DOHH2 (cell line): Measurements from ENCODE around the gene C5.

Experiments
- H3F3A ChIP-seq: fragments of 200-600 bp; sonication (generic), shearing (Covaris generic); 2 replicates; pipeline ENCODE4 v1.6.0; 2016; ENCODE audit warnings: antibody characterized with exemption, mild to moderate bottlenecking; ENCODE audit not compliant: control insufficient read depth, insufficient read depth
- H3K27ac ChIP-seq: fragments of 200-600 bp; sonication (generic); 2 replicates; pipeline ENCODE4 v1.5.1; 2014; ENCODE audit warnings: low read depth, mild to moderate bottlenecking, low read length, moderate library complexity
- H3K27me3 ChIP-seq: fragments of 200-600 bp; sonication (generic); 2 replicates; pipeline ENCODE4 v1.6.1; 2014; ENCODE audit warnings: mild to moderate bottlenecking, low read length, mixed read lengths; ENCODE audit not compliant: control insufficient read depth
- H3K36me3 ChIP-seq: fragments of 200-600 bp; sonication (generic); 2 replicates; pipeline ENCODE4 v1.6.1; 2014; ENCODE audit warnings: mild to moderate bottlenecking, low read length, moderate library complexity, mixed read lengths; ENCODE audit not compliant: control insufficient read depth
- H3K4me1 ChIP-seq: fragments of 200-600 bp; sonication (generic); 2 replicates; pipeline ENCODE4 v1.6.1; 2014; ENCODE audit warnings: mild to moderate bottlenecking, low read length, mixed read lengths; ENCODE audit not compliant: control insufficient read depth
- H3K4me2 ChIP-seq: fragments of 200-600 bp; sonication (generic); 2 replicates; pipeline ENCODE4 v1.6.0; 2014; ENCODE audit warnings: mild to moderate bottlenecking, low read length, moderate library complexity
- H3K4me3 ChIP-seq: fragments of 200-600 bp; sonication (generic); 2 replicates; pipeline ENCODE4 v1.5.1; 2014; ENCODE audit warnings: mild to moderate bottlenecking, low read length, mixed read lengths
- H3K79me2 ChIP-seq: fragments of 200-600 bp; sonication (generic); 2 replicates; pipeline ENCODE4 v1.6.1; 2014; ENCODE audit warnings: mild to moderate bottlenecking, low read length, mixed read lengths; ENCODE audit not compliant: control insufficient read depth
- H3K9me2 ChIP-seq: fragments of 200-600 bp; sonication (generic); replicated peaks from 2 replicates; pipeline ENCODE4 v1.6.1; 2014; ENCODE audit warnings: mild to moderate bottlenecking, low read length, mixed read lengths; ENCODE audit not compliant: control insufficient read depth
- H3K9me3 ChIP-seq: fragments of 200-600 bp; sonication (generic); 2 replicates; pipeline ENCODE4 v1.6.1; 2014; ENCODE audit warnings: antibody characterized with exemption, low read length, mixed read lengths; ENCODE audit not compliant: control insufficient read depth, insufficient read depth
- H4K20me1 ChIP-seq: fragments of 200-600 bp; sonication (generic); 2 replicates; pipeline ENCODE4 v1.6.0; 2014; ENCODE audit warnings: low read depth, mild to moderate bottlenecking, antibody characterized with exemption, low read length, moderate library complexity; ENCODE audit not compliant: control insufficient read depth, insufficient read depth
- EZH2phosphoT487 ChIP-seq: fragments of 200-600 bp; sonication (generic); IDR thresholded peaks from 2 replicates; pipeline ENCODE4 v1.6.1; 2017; ENCODE audit warnings: borderline replicate concordance, mild to moderate bottlenecking, antibody characterized with exemption, low read length, moderate library complexity, mixed read lengths
- TF ChIP-seq, protein P1 (sequence below): fragments of 200-600 bp; sonication (generic); IDR thresholded peaks from one replicate; pipeline ENCODE4 v1.5.1; 2014; ENCODE audit warnings: antibody characterized with exemption, mild to moderate bottlenecking, low read depth, low read length; ENCODE audit not compliant: poor library complexity, severe bottlenecking

The C5 gene

GRCh38 chr9:120951960-120952618, 98.0 kb downstream of the C5 start:
- Histone ChIP-seq H4K20me1 (no peaks in the 10 kb centered on the region), H3F3A (0 out of 2 replicates have a peak, but pooled peaks cover 2% of the 10 kb centered on the region), H3K27ac (no peak overlapping the region), H3K27me3 (no peaks in the 10 kb centered on the region), H3K4me2 (no peak overlapping the region), H3K4me3 (no peak overlapping the region), H3K36me3 (no peaks in the 10 kb centered on the region), H3K79me2 (no peaks in the 10 kb centered on the region), H3K9me2 (no peaks in the 10 kb centered on the region), H3K9me3 (no peaks in the 10 kb centered on the region), H3K4me1 (no peaks in the 10 kb centered on the region)
- TF ChIP-seq, protein P1, sequence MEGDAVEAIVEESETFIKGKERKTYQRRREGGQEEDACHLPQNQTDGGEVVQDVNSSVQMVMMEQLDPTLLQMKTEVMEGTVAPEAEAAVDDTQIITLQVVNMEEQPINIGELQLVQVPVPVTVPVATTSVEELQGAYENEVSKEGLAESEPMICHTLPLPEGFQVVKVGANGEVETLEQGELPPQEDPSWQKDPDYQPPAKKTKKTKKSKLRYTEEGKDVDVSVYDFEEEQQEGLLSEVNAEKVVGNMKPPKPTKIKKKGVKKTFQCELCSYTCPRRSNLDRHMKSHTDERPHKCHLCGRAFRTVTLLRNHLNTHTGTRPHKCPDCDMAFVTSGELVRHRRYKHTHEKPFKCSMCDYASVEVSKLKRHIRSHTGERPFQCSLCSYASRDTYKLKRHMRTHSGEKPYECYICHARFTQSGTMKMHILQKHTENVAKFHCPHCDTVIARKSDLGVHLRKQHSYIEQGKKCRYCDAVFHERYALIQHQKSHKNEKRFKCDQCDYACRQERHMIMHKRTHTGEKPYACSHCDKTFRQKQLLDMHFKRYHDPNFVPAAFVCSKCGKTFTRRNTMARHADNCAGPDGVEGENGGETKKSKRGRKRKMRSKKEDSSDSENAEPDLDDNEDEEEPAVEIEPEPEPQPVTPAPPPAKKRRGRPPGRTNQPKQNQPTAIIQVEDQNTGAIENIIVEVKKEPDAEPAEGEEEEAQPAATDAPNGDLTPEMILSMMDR, result no peak
- no peak for TF ChIP-seq EZH2phosphoT487

DNA sequence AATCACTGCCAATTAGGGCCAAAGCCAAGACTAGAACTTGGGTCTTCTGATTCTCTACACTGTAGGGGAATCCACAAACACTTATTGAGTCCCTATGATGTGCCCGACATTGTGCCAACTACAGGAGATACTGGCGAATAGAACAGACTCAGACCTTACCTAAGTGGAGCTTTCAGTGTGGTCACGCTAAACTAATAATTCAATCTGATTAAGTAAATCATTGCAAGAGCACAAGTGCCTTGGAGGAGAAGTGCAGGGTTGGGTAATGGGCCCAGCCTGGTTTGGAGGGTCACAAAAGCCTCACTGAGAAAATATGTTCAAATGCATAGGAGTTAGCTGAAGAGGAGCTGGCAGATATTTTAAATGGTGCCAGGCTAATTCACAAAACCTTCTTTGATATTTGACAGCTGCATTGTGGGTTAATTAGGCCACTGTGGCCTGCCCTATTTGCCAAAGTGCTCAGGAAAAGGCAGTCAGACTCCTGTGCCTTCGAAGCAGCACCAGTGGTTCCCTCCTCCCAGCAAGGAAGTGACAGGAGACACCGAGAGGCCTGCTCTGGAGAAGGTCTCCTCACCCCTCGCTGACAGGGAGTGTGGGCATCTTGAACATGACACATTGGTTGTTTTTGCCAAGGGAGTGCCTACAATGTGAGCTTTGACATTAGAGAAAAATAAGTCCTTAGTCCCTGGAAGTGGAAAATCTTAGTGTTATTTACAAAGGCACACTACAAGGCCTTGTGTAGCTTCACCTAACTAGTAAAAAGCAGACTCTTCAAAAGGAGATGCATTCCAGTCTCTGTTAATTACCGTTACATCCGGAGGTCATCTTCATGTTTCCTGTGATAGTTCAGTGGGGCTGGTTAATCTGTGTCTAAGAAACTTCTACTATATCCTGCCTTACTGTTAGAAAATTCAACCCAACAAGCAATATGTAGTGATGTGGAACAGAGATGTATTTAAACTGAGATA, 99.4 kb downstream of the C5 start:
- Histone ChIP-seq H3K9me2 (no peaks in the 10 kb centered on the region), H3K4me2 (no peak overlapping the region), H4K20me1 (no peaks in the 10 kb centered on the region), H3K27me3 (no peaks in the 10 kb centered on the region), H3K36me3 (no peaks in the 10 kb centered on the region), H3K4me3 (no peak overlapping the region), H3K9me3 (no peaks in the 10 kb centered on the region), H3K4me1 (peaks cover under 1% of the 10 kb centered on the region; the same call in 1 of the 2 replicates), H3F3A (0 out of 2 replicates have a peak, but pooled peaks cover 2% of the 10 kb centered on the region), H3K79me2 (no peaks in the 10 kb centered on the region), H3K27ac (no peak overlapping the region)
- no peak for TF ChIP-seq EZH2phosphoT487
- TF ChIP-seq, protein P1, result no peak

DNA sequence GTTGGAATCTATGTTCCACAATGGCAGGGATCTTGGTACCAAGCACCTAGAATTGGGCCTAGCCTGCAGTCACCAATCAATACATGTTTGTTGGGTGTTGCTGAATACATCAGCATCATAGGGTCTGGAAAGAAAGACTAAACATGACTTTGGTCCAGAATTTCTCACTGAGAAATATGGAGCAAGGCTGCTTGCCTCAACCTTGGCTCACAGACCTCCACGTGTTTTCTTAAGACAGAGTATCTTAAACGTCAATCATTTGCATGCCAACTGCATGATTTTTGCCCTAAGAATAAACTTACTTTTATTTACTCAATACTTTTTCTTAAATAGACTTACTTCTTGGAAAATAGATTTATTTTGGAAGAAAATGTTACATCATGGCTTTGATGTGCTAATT, 100.8 kb downstream of the C5 start:
- H3K27ac ChIP-seq, result no peak overlapping the region
- H3K9me2 ChIP-seq, result no peaks in the 10 kb centered on the region
- peaks cover 15% of the 10 kb centered on the region for H3K4me1 ChIP-seq
- H3K36me3 ChIP-seq, result no peaks in the 10 kb centered on the region
- H3K79me2 ChIP-seq, result no peaks in the 10 kb centered on the region
- no peaks in the 10 kb centered on the region for H3K9me3 ChIP-seq
- no peaks in the 10 kb centered on the region for H3K27me3 ChIP-seq
- H3K4me2 ChIP-seq, result no peak overlapping the region
- no peak for TF ChIP-seq EZH2phosphoT487
- TF ChIP-seq, protein P1, result no peak
- no peaks in the 10 kb centered on the region for H4K20me1 ChIP-seq
- peaks cover 3% of the 10 kb centered on the region; the same call in 1 of the 2 replicates for H3F3A ChIP-seq
- no peak overlapping the region for H3K4me3 ChIP-seq
